Naive thymus-derived CD4-positive, alpha-beta T cell (primary cell): Measurements from ENCODE around the gene CDH3. TPM values are rescaled to one million over a fixed set of nuclear protein-coding genes. Genes with fewer than 3 reads are reported as not detected.
"Not testable (repeated sequence)": the region's sequence is repeated elsewhere in the genome, so short reads cannot be mapped to it uniquely, and the experiment has no call there.

ENCODE experiments used
- ATAC-seq: fragments of 150-1000 bp; cut with Tn5 transposase; 2 replicates; pipeline ENCODE4 v1.10.0; 2021; ENCODE audit warnings: mild to moderate bottlenecking, moderate library complexity
- CTCF ChIA-PET: fragments of 350-600 bp; sonication (Branson Sonifier 250); formaldehyde crosslinking; loops from one replicate; lab custom pipeline; 2021; ENCODE audit warnings: antibody characterized with exemption; lab: Charles Lee
- POLR2A ChIA-PET: fragments of 350-600 bp; sonication (Branson Sonifier 250); formaldehyde crosslinking; loops from one replicate; lab custom pipeline; 2021; ENCODE audit warnings: antibody characterized with exemption, inconsistent platforms; lab: Charles Lee
- DNase-seq, 9 donors: peaks; one replicate each; pipeline versions ENCODE4 v3.0.0 to v3.0.0-alpha.2; 2020 to 2022; ENCODE audit warnings: mixed read lengths in 1 of 9
- H3K27ac ChIP-seq: one replicate; pipeline ENCODE4 v1.7.0; 2013; ENCODE audit warnings: mild to moderate bottlenecking, low read depth, low read length, moderate library complexity
- H3K27me3 ChIP-seq, 2 donors: one replicate each; pipeline ENCODE4 v1.7.0; 2013; ENCODE audit warnings: low read length in 2 of 2, mild to moderate bottlenecking in 2 of 2, moderate library complexity in 2 of 2; ENCODE audit not compliant: control insufficient read depth in 2 of 2, insufficient read depth in 2 of 2
- H3K36me3 ChIP-seq, 3 experiments: 1 replicate in 2 of 3; 2 replicates in 1 of 3; pipeline ENCODE4 v1.7.0; 2013; ENCODE audit warnings: low read length in 3 of 3, mild to moderate bottlenecking in 3 of 3, moderate library complexity in 1 of 3; ENCODE audit not compliant: insufficient read depth in 3 of 3, control insufficient read depth in 2 of 3
- H3K4me1 ChIP-seq, 2 donors: one replicate each; pipeline ENCODE4 v1.7.0; 2013; ENCODE audit warnings: low read length in 2 of 2, mild to moderate bottlenecking in 2 of 2, moderate library complexity in 1 of 2; ENCODE audit not compliant: control insufficient read depth in 2 of 2, insufficient read depth in 2 of 2
- H3K4me3 ChIP-seq: 2 replicates; pipeline ENCODE4 v1.7.0; 2013; ENCODE audit warnings: mild to moderate bottlenecking, low read length
- H3K9me3 ChIP-seq, 3 experiments: 1 replicate in 2 of 3; 2 replicates in 1 of 3; pipeline ENCODE4 v1.7.0; 2013; ENCODE audit warnings: low read length in 3 of 3; ENCODE audit not compliant: control insufficient read depth in 2 of 3
- H3K27ac Mint-ChIP-seq, 9 donors: one replicate each; pipeline ENCODE4 v1.8.0; 2020 to 2022; ENCODE audit warnings: mixed read lengths in 9 of 9, mild to moderate bottlenecking in 8 of 9, moderate library complexity in 5 of 9, inconsistent platforms in 2 of 9
- H3K27me3 Mint-ChIP-seq, 5 donors: one replicate each; pipeline ENCODE4 v1.8.0; 2021 to 2022; ENCODE audit warnings: mixed read lengths in 5 of 5, mild to moderate bottlenecking in 1 of 5
- H3K36me3 Mint-ChIP-seq, 5 donors: one replicate each; pipeline ENCODE4 v1.8.0; 2020 to 2022; ENCODE audit warnings: mixed read lengths in 5 of 5, mild to moderate bottlenecking in 3 of 5, inconsistent platforms in 1 of 5
- H3K4me1 Mint-ChIP-seq, 7 donors: one replicate each; pipeline ENCODE4 v1.8.0; 2020 to 2022; ENCODE audit warnings: mixed read lengths in 7 of 7, mild to moderate bottlenecking in 3 of 7, inconsistent platforms in 1 of 7
- H3K4me3 Mint-ChIP-seq, 10 donors: one replicate each; pipeline ENCODE4 v1.8.0; 2020 to 2022; ENCODE audit warnings: mild to moderate bottlenecking in 10 of 10, mixed read lengths in 10 of 10, moderate library complexity in 6 of 10, inconsistent platforms in 2 of 10
- H3K9me3 Mint-ChIP-seq, 11 donors: one replicate each; pipeline ENCODE4 v1.8.0; 2020 to 2022; ENCODE audit warnings: mixed read lengths in 11 of 11, mild to moderate bottlenecking in 4 of 11, inconsistent platforms in 1 of 11, moderate library complexity in 1 of 11
- intact Hi-C, 2 donors: fragments of 100-400 bp; cut with micrococcal nuclease; formaldehyde crosslinking; loops; one replicate each; pipeline ENCODE4 v1.15.1; 2023
- polyA plus RNA-seq, 2 donors: library from polyadenylated mRNA; unstranded; fragments of 300-500 nt; fragmentation: Illumina TruSeq; gene quantifications; one replicate each; pipeline ENCODE4 v1.2.3, GENCODE V29; 2021
- total RNA-seq, 6 experiments: library from RNA in 5 of 6; stranded (reverse) in 5 of 6; gene quantifications; 1 replicate in 5 of 6; 2 replicates in 1 of 6; pipeline ENCODE4 v1.2.3 and lab custom pipeline; 2021 to 2026

The CDH3 gene
- total and polyA plus RNA-seq, 7 experiments from 2014 or later = 0.24 to 0.78 (median 0.51) TPM; not detected in 2

GRCh38 chr16:68716516-68716915 lies 71.4 kb downstream of the CDH3 start:
- ATAC-seq = not testable (repeated sequence)

GRCh38 chr16:68717684-68718083 lies 72.6 kb downstream of the CDH3 start:
- H3K27ac ChIP-seq = no peak overlapping the region
- H3K36me3 ChIP-seq = no peaks in the 10 kb centered on the region
- no peaks in the 10 kb centered on the region for H3K4me1 ChIP-seq
- Mint-ChIP-seq H3K4me1 (peaks cover 0 to 6% (median 0%) of the 10 kb centered on the region in 7 donors), H3K9me3 (peaks cover 0 to 10% (median 0%) of the 10 kb centered on the region in 11 donors), H3K27me3 (peaks cover 0 to 10% (median 4%) of the 10 kb centered on the region in 5 donors), H3K36me3 (peaks cover 0 to 2% (median 0%) of the 10 kb centered on the region in 5 donors), H3K27ac (no peak overlapping the region), H3K4me3 (no peak overlapping the region)
- no peak for DNase-seq
- ChIA-PET CTCF (no interaction called here), POLR2A (interaction anchor here (0.6 kb wide), 1 partner anchor 9 kb away, joined by 3 read pairs; no protein-coding TSS in a partner anchor)
- ATAC-seq = no peak
- H3K4me3 ChIP-seq = no peak overlapping the region
- no peaks in the 10 kb centered on the region for H3K9me3 ChIP-seq
- intact Hi-C loops = no loop called here
- no peaks in the 10 kb centered on the region for H3K27me3 ChIP-seq

More at GRCh38 chr16:68716516-68716915, 71.4 kb downstream of the CDH3 start:
- H3K36me3 Mint-ChIP-seq, intact Hi-C loops, H3K9me3 ChIP-seq, H3K27ac Mint-ChIP-seq, H3K9me3 Mint-ChIP-seq, H3K4me1 ChIP-seq, H3K4me3 ChIP-seq, DNase-seq, H3K27me3 ChIP-seq, H3K4me1 Mint-ChIP-seq, POLR2A ChIA-PET, H3K36me3 ChIP-seq, CTCF ChIA-PET, H3K27ac ChIP-seq, H3K4me3 Mint-ChIP-seq: not testable (repeated sequence)
- peaks cover 1 to 10% (median 4%) of the 10 kb centered on the region in 5 donors for H3K27me3 Mint-ChIP-seq

- Mint-ChIP-seq H3K4me3 (no peak overlapping the region), H3K4me1 (peaks cover 0 to 6% (median 0%) of the 10 kb centered on the region in 7 donors), H3K9me3 (peaks cover 0 to 10% (median 0%) of the 10 kb centered on the region in 11 donors), H3K36me3 (peaks cover 0 to 2% (median 0%) of the 10 kb centered on the region in 5 donors), H3K27me3 (peaks cover 0 to 6% (median 1%) of the 10 kb centered on the region in 5 donors), H3K27ac (no peak overlapping the region)
- H3K27ac ChIP-seq = no peak overlapping the region
- no peak overlapping the region for H3K4me3 ChIP-seq
- no peaks in the 10 kb centered on the region for H3K36me3 ChIP-seq
- POLR2A ChIA-PET = no interaction called here
- DNase-seq (no peak), ATAC-seq (no peak)
- H3K27me3 ChIP-seq = no peaks in the 10 kb centered on the region
- intact Hi-C loops = no loop called here
- no peaks in the 10 kb centered on the region for H3K9me3 ChIP-seq
- no peaks in the 10 kb centered on the region for H3K4me1 ChIP-seq
- CTCF ChIA-PET = no interaction called here
These were observed 73.5 kb downstream of the CDH3 start for GRCh38 chr16:68718590-68718989.

GRCh38 chr16:68719993-68720489 lies 74.9 kb downstream of the CDH3 start:
- Histone ChIP-seq H3K9me3 (no peaks in the 10 kb centered on the region), H3K4me1 (no peaks in the 10 kb centered on the region), H3K36me3 (no peaks in the 10 kb centered on the region), H3K27me3 (no peaks in the 10 kb centered on the region), H3K4me3 (no peak overlapping the region), H3K27ac (no peak overlapping the region)
- H3K27me3 Mint-ChIP-seq = no peaks in the 10 kb centered on the region
- intact Hi-C loops = no loop called here
- ATAC-seq (no peak), DNase-seq (no peak)
- H3K4me1 Mint-ChIP-seq = peaks cover 0 to 6% (median 0%) of the 10 kb centered on the region in 7 donors
- no peak overlapping the region for H3K4me3 Mint-ChIP-seq
- POLR2A ChIA-PET = interaction anchor here (0.6 kb wide), 1 partner anchor 1118 kb away, joined by 4 read pairs; no protein-coding TSS in a partner anchor
- CTCF ChIA-PET = no interaction called here
- no peak overlapping the region for H3K27ac Mint-ChIP-seq
- peaks cover 0 to 2% (median 0%) of the 10 kb centered on the region in 5 donors for H3K36me3 Mint-ChIP-seq
- peaks cover 0 to 10% (median 0%) of the 10 kb centered on the region in 11 donors for H3K9me3 Mint-ChIP-seq

GRCh38 chr16:68722119-68723024 lies 77.3 kb downstream of the CDH3 start:
- Histone ChIP-seq H3K27me3 (no peaks in the 10 kb centered on the region), H3K9me3 (no peaks in the 10 kb centered on the region), H3K4me3 (no peak overlapping the region), H3K36me3 (no peaks in the 10 kb centered on the region), H3K4me1 (no peaks in the 10 kb centered on the region), H3K27ac (no peak overlapping the region)
- POLR2A ChIA-PET = interaction anchor here (0.7 kb wide), 1 partner anchor 152 kb away, joined by 3 read pairs; no protein-coding TSS in a partner anchor
- intact Hi-C loops = no loop called here
- ATAC-seq = no peak
- DNase-seq = no peak
- Mint-ChIP-seq H3K4me3 (no peak overlapping the region), H3K9me3 (peaks cover 0 to 6% (median 0%) of the 10 kb centered on the region in 11 donors), H3K36me3 (peaks cover 0 to 2% (median 0%) of the 10 kb centered on the region in 5 donors), H3K27ac (no peak overlapping the region), H3K4me1 (peaks cover 0 to 6% (median 0%) of the 10 kb centered on the region in 7 donors), H3K27me3 (no peaks in the 10 kb centered on the region)
- CTCF ChIA-PET = interaction anchor here (0.5 to 1.4 kb wide), 2 partner anchors 20 to 299 kb away, joined by 3 read pairs; no protein-coding TSS in a partner anchor

GRCh38 chr16:68724797-68725196 lies 79.7 kb downstream of the CDH3 start:
- intact Hi-C loops = no loop called here
- POLR2A ChIA-PET = no interaction called here
- Mint-ChIP-seq H3K27me3 (peaks cover 0 to 10% (median 0%) of the 10 kb centered on the region in 5 donors), H3K4me1 (peaks cover 0 to 4% (median 0%) of the 10 kb centered on the region in 7 donors), H3K36me3 (no peaks in the 10 kb centered on the region), H3K27ac (no peak overlapping the region), H3K9me3 (peaks cover 0 to 1% (median 0%) of the 10 kb centered on the region in 11 donors), H3K4me3 (no peak overlapping the region)
- H3K27ac ChIP-seq = no peak overlapping the region
- ATAC-seq (no peak), DNase-seq (no peak)
- no peaks in the 10 kb centered on the region for H3K9me3 ChIP-seq
- no peaks in the 10 kb centered on the region for H3K36me3 ChIP-seq
- no peaks in the 10 kb centered on the region for H3K4me1 ChIP-seq
- CTCF ChIA-PET = no interaction called here
- no peaks in the 10 kb centered on the region for H3K27me3 ChIP-seq
- H3K4me3 ChIP-seq = no peak overlapping the region
